ENCODE measurements around the gene TMEM61. TPM values are rescaled to one million over a fixed set of nuclear protein-coding genes. Genes with fewer than 3 reads are reported as not detected.

Gene TMEM61
- total and polyA plus RNA-seq, 11 donors, result 0.48 to 1.2 TPM; not detected in 9

DNA sequence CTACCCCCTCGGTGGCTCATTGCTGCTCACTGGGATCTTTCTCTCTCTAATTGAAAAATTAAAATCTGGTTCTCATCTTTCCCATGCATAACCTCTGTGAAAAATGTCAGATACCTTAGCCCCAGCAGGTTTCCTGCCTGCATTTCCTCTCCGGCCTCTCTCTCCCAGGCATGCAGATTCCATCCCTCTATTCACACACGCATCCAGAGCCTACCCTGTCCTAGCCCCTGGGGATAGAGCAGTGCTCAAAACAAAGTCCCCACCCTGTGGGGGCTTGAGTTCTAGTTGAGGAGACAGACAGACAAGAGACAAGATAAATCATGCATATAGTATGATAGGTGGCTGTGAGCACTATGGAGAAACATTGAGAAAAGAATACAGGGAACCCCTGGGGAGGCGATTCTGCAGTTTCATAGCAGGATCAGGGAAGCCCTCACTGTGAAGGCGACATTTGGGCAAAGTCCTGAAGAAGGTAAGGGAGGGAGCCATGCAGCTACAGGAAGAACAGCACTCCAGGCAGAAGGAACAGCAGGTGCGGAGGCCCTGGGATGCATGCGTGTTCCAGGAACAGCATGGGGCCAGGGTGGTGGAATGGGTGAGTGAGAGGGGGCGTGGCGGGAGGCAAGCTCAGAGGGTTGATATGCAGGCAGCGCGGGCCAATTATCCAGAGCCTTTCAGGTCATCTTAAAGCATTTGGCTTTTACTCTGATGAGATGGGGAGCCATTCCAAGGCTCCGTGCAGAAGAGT lies 14.8 kb downstream of the TMEM61 start:
- Histone ChIP-seq H3K27ac (no peak overlapping the region), H3K9me3 (no peaks in the 10 kb centered on the region), H3K4me3 (no peak overlapping the region), H3K36me3 (no peaks in the 10 kb centered on the region), H3K4me1 (peaks cover 0 to 13% (median 3%) of the 10 kb centered on the region in 12 donors), H3K27me3 (peaks cover 5 to 46% (median 27%) of the 10 kb centered on the region in 9 donors)
- intact Hi-C loops (cut with DNase I), result loop anchor here in 1 of 10 donors (2.0 kb wide), 1 partner anchor 44 kb away; no protein-coding TSS in a partner anchor
- DNase-seq (no peak), ATAC-seq (no peak)
- WGBS, 4 donors, result 54 to 78% (median 72%) methylated on average over 12 of the region's 12 CpGs
- TF ChIP-seq, protein P1, sequence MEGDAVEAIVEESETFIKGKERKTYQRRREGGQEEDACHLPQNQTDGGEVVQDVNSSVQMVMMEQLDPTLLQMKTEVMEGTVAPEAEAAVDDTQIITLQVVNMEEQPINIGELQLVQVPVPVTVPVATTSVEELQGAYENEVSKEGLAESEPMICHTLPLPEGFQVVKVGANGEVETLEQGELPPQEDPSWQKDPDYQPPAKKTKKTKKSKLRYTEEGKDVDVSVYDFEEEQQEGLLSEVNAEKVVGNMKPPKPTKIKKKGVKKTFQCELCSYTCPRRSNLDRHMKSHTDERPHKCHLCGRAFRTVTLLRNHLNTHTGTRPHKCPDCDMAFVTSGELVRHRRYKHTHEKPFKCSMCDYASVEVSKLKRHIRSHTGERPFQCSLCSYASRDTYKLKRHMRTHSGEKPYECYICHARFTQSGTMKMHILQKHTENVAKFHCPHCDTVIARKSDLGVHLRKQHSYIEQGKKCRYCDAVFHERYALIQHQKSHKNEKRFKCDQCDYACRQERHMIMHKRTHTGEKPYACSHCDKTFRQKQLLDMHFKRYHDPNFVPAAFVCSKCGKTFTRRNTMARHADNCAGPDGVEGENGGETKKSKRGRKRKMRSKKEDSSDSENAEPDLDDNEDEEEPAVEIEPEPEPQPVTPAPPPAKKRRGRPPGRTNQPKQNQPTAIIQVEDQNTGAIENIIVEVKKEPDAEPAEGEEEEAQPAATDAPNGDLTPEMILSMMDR (IDR thresholded peaks at IDR 0.05), result no peak
- TF ChIP-seq POLR2A (IDR thresholded peaks at IDR 0.05), result no peak

- TF ChIP-seq, protein P1 (IDR thresholded peaks at IDR 0.05), result no peak
- TF ChIP-seq POLR2A (IDR thresholded peaks at IDR 0.05), result no peak
- WGBS, 4 donors, result 68 to 82% (median 76%) methylated on average over 9 of the region's 9 CpGs
- Histone ChIP-seq H3K36me3 (no peaks in the 10 kb centered on the region), H3K4me1 (peaks cover 0 to 13% (median 3%) of the 10 kb centered on the region in 12 donors), H3K27ac (no peak overlapping the region), H3K4me3 (no peak overlapping the region), H3K27me3 (peaks cover 5 to 50% (median 27%) of the 10 kb centered on the region in 9 donors), H3K9me3 (no peaks in the 10 kb centered on the region)
- no peak for DNase-seq
- intact Hi-C loops (cut with DNase I), result loop anchor here in 9 of 10 donors (1.0 to 2.0 kb wide), 2 partner anchors 45 to 46 kb away; no protein-coding TSS in a partner anchor
- no peak for ATAC-seq
Measured at GRCh38 chr1:54995835-54996234, 15.4 kb downstream of the TMEM61 start.

- TF ChIP-seq POLR2A (IDR thresholded peaks at IDR 0.05), result no peak
- TF ChIP-seq, protein P1 (IDR thresholded peaks at IDR 0.05), result peak; percentile 57 to 77 (median 72)
- WGBS, 4 donors, result 4 to 10% (median 6%) methylated on average over 22 to 23 of the region's 23 CpGs
- intact Hi-C loops (cut with DNase I), result loop anchor here in 8 of 10 donors (1.0 to 2.0 kb wide), 2 partner anchors 46 kb away; no protein-coding TSS in a partner anchor
- Histone ChIP-seq H3K4me1 (peaks cover 0 to 13% (median 3%) of the 10 kb centered on the region in 12 donors), H3K27me3 (peaks cover 5 to 50% (median 27%) of the 10 kb centered on the region in 9 donors), H3K9me3 (no peaks in the 10 kb centered on the region), H3K4me3 (no peak overlapping the region), H3K27ac (no peak overlapping the region), H3K36me3 (no peaks in the 10 kb centered on the region)
- ATAC-seq (peak; percentile 71 to 88 (median 78)), DNase-seq (peak; percentile 48 to 88 (median 72))
Measured at GRCh38 chr1:54996359-54996868, 16.0 kb downstream of the TMEM61 start.
